Bone marrow (tissue), 2 donors: ENCODE measurements around the gene KIAA0825.
"Not testable (repeated sequence)": the region's sequence is repeated elsewhere in the genome, so short reads cannot be mapped to it uniquely, and the experiment has no call there.

Source experiments
- DNase-seq, 2 donors: peaks; one replicate each; lab custom pipeline; 2025; lab: John Stamatoyannopoulos, UW

The KIAA0825 gene

GRCh38 chr5:94374336-94374735 lies 244.1 kb downstream of the KIAA0825 start:
- no peak for DNase-seq

- no peak for DNase-seq
Observed at GRCh38 chr5:94367900-94368299, 250.5 kb downstream of the KIAA0825 start.

GRCh38 chr5:94366811-94367210 lies 251.6 kb downstream of the KIAA0825 start:
- DNase-seq, result no peak

GRCh38 chr5:94362857-94363256 lies 255.5 kb downstream of the KIAA0825 start:
- DNase-seq, result no peak

- DNase-seq, result no peak
Observed at GRCh38 chr5:94361832-94362796, 256.3 kb downstream of the KIAA0825 start.

- no peak for DNase-seq
Observed at GRCh38 chr5:94361161-94361560, 257.2 kb downstream of the KIAA0825 start.

- DNase-seq, result no peak
Observed at GRCh38 chr5:94360382-94361130, 257.8 kb downstream of the KIAA0825 start.

- no peak for DNase-seq
Observed at GRCh38 chr5:94359880-94360279, 258.5 kb downstream of the KIAA0825 start.

- DNase-seq, result no peak
Observed at GRCh38 chr5:94355811-94356210, 262.6 kb downstream of the KIAA0825 start.

GRCh38 chr5:94354837-94355485 lies 263.4 kb downstream of the KIAA0825 start:
- DNase-seq, result not testable (repeated sequence)

GRCh38 chr5:94353605-94354004 lies 264.8 kb downstream of the KIAA0825 start:
- DNase-seq, result no peak

GRCh38 chr5:94347130-94347529 lies 271.3 kb downstream of the KIAA0825 start:
- no peak for DNase-seq

- no peak for DNase-seq
Observed at GRCh38 chr5:94345257-94345656, 273.1 kb downstream of the KIAA0825 start.

GRCh38 chr5:94337617-94338016 lies 280.8 kb downstream of the KIAA0825 start:
- no peak for DNase-seq

GRCh38 chr5:94335936-94336335 lies 282.5 kb downstream of the KIAA0825 start:
- no peak for DNase-seq

GRCh38 chr5:94329115-94329514 lies 289.3 kb downstream of the KIAA0825 start:
- DNase-seq, result no peak

- DNase-seq, result no peak
Observed at GRCh38 chr5:94326586-94326985, 291.8 kb downstream of the KIAA0825 start.

GRCh38 chr5:94316916-94317838 lies 301.2 kb downstream of the KIAA0825 start:
- no peak for DNase-seq

GRCh38 chr5:94314460-94315131 lies 303.8 kb downstream of the KIAA0825 start:
- DNase-seq, result no peak

- no peak for DNase-seq
Observed at GRCh38 chr5:94313696-94314095, 304.7 kb downstream of the KIAA0825 start.

- DNase-seq, result no peak
Observed at GRCh38 chr5:94313188-94313587, 305.2 kb downstream of the KIAA0825 start.
